Astrocyte of the cerebellum (primary cell): ENCODE data around the gene SLC25A17.
"Not testable (repeated sequence)": the region's sequence is repeated elsewhere in the genome, so short reads cannot be mapped to it uniquely, and the experiment has no call there.

Source experiments
- DNase-seq: peaks from one replicate; pipeline ENCODE4 v3.0.0-alpha.2; 2011; ENCODE audit warnings: low read depth
- H3K4me3 ChIP-seq: 2 replicates; pipeline ENCODE4 v1.5.1; 2011; ENCODE audit warnings: mild to moderate bottlenecking, low read depth, low read length, moderate library complexity
- in situ Hi-C: cut with HindIII; loops from 2 replicates; pipeline ENCODE4 v1.10.0; 2017; ENCODE audit warnings: low sequenced_read_pairs
- TF ChIP-seq, protein P1 (sequence below): IDR thresholded peaks from 2 replicates; pipeline ENCODE4 v1.5.1; 2012; ENCODE audit warnings: low read length, low read depth, moderate library complexity, mild to moderate bottlenecking; ENCODE audit errors: missing control alignments

SLC25A17 gene

GRCh38 chr22:40855979-40856512, 36.9 kb upstream of the SLC25A17 start:
- in situ Hi-C loops, result no loop called here
- DNase-seq, result no peak
- TF ChIP-seq, protein P1, sequence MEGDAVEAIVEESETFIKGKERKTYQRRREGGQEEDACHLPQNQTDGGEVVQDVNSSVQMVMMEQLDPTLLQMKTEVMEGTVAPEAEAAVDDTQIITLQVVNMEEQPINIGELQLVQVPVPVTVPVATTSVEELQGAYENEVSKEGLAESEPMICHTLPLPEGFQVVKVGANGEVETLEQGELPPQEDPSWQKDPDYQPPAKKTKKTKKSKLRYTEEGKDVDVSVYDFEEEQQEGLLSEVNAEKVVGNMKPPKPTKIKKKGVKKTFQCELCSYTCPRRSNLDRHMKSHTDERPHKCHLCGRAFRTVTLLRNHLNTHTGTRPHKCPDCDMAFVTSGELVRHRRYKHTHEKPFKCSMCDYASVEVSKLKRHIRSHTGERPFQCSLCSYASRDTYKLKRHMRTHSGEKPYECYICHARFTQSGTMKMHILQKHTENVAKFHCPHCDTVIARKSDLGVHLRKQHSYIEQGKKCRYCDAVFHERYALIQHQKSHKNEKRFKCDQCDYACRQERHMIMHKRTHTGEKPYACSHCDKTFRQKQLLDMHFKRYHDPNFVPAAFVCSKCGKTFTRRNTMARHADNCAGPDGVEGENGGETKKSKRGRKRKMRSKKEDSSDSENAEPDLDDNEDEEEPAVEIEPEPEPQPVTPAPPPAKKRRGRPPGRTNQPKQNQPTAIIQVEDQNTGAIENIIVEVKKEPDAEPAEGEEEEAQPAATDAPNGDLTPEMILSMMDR, result no peak
- peak overlapping the region; percentile 97 for H3K4me3 ChIP-seq

DNA sequence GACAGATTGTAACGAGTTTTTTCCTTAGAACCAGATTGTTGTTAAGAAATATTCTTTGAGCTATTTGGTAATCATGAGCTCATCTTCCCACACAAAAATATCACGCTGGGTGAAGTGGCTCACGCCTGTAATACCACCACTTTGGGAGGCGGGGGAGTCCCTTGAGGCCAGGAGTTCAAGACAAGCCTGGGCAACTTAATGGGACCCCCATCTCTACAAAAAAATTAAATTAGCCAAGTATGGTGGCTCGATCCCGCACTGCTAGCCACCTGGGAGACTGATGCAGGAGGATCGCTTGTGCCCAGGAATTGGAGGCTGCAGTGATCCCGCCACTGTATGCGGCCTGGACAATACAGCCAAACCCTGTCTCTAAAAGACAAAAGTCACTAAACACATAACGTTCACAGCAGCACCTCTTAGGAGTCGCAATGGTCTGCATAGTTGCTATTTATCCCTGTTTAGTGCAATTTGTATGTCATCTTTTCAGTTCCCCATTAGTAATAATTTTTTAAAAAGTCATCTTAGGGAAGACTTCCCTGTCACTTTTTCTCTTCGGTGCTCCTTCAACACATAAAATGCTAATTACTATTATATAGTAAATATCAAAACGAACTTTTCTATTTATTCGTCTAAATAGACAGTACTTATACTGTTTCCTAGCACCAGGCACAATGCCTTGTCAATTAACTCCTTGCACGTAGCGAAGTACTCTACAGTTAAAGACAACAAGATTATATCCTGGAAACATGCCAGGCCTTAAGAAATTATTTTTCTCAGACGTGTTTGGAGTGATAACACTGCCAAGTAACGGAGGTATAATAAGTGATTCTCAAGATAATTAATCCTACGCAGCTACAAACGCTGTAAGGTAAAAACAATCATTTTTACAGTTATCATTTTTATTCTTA, 36.2 kb upstream of the SLC25A17 start:
- TF ChIP-seq, protein P1, result no peak
- in situ Hi-C loops, result no loop called here
- peak overlapping the region; percentile 97 for H3K4me3 ChIP-seq
- DNase-seq, result no peak

DNA sequence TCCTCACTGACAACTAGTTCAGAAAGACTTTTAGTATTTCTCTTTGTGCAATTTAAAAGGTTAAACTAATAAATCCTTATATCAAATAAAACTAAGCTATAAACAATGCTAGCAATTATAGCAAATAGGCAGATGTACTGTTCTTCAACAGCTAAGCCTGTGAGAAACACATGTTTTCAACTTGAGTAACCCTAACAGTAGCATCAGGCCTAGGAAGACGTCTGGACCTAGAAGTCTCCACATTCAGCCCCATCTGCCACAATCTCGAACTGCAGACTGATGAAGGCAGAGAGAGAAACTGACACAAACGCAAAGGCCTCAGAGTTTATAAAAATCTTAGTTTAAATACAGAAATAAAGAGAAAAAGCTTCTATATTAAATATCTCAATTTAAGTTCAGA, 34.8 kb upstream of the SLC25A17 start:
- peak overlapping the region; percentile 1 for H3K4me3 ChIP-seq
- TF ChIP-seq, protein P1, result no peak
- in situ Hi-C loops, result no loop called here
- no peak for DNase-seq

GRCh38 chr22:40853333-40853732, 34.2 kb upstream of the SLC25A17 start:
- H3K4me3 ChIP-seq, result no peak overlapping the region
- TF ChIP-seq, protein P1, result no peak
- DNase-seq, result no peak
- in situ Hi-C loops, result no loop called here

GRCh38 chr22:40845816-40846215, 26.7 kb upstream of the SLC25A17 start:
- in situ Hi-C loops, DNase-seq, H3K4me3 ChIP-seq: not testable (repeated sequence)

DNA sequence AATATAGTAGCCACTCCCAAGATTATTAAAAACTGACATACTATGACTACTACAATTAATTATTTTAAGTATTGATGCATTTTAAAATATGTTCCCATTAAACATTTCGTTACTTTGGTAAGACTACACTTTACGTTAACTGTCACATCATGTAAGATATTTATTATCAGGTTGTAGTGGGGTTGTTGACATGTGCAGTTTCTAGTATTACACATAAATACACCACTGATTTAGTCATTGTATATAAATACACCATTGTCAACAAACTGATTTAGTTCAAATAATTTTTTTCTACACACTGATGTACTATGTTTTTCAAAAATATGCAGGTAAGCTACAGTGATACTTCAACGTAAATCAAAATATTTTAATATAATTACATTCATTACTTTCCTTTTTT, 25.8 kb upstream of the SLC25A17 start:
- no peak overlapping the region for H3K4me3 ChIP-seq
- in situ Hi-C loops, result no loop called here
- DNase-seq, result no peak
- TF ChIP-seq, protein P1, result no peak

DNA sequence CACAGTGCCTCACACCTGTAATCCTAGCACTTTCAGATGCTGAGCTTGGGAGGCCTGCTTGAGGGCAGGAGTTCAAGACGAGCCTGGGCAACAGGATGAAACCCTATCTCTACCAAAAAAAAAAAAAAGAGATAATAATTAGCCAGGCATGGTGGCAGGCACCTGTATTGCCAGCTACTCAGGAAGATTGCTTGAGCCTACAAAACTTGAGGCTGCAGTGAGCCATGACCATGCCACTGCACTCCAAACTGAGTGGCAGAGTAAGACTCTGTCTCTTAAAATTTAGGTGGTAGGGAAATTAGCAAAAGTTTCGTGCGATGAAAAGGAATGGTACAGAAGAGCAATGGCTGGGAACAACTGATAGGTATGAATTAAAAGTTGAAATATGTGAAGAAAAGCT, 19.3 kb upstream of the SLC25A17 start:
- H3K4me3 ChIP-seq, result no peak overlapping the region
- DNase-seq, result no peak
- TF ChIP-seq, protein P1, result no peak
- in situ Hi-C loops, result no loop called here
